Activated CD8-positive, alpha-beta memory T cell treated with anti-CD3 and anti-CD28 coated beads, Interleukin-2, amount 10 ng/mL, durations not matched to agents 7 days and 5 days (primary cell): ENCODE results near the gene MMP11. TPM values are rescaled to one million over a fixed set of nuclear protein-coding genes. Genes with fewer than 3 reads are reported as not detected.

Source experiments
- ATAC-seq: fragments of 150-1000 bp; cut with Tn5 transposase; one replicate; pipeline ENCODE4 v1.10.0; 2021; ENCODE audit warnings: moderate library complexity
- CTCF ChIA-PET: fragments of 350-600 bp; sonication (Branson Sonifier 250); formaldehyde crosslinking; loops from one replicate; lab custom pipeline; 2021; ENCODE audit warnings: antibody characterized with exemption; lab: Charles Lee
- DNase-seq: peaks from one replicate; pipeline ENCODE4 v3.0.0-alpha.2; 2020
- H3K27ac Mint-ChIP-seq: one replicate; pipeline ENCODE4 v1.8.0; 2021; ENCODE audit warnings: mild to moderate bottlenecking, mixed read lengths
- H3K27me3 Mint-ChIP-seq: one replicate; pipeline ENCODE4 v1.8.0; 2021; ENCODE audit warnings: mixed read lengths
- H3K36me3 Mint-ChIP-seq: one replicate; pipeline ENCODE4 v1.8.0; 2021; ENCODE audit warnings: mild to moderate bottlenecking, mixed read lengths
- H3K4me1 Mint-ChIP-seq: one replicate; pipeline ENCODE4 v1.8.0; 2021; ENCODE audit warnings: mixed read lengths
- H3K4me3 Mint-ChIP-seq: one replicate; pipeline ENCODE4 v1.8.0; 2021; ENCODE audit warnings: mild to moderate bottlenecking, moderate library complexity, mixed read lengths
- H3K9me3 Mint-ChIP-seq: one replicate; pipeline ENCODE4 v1.8.0; 2022; ENCODE audit warnings: low read depth, mixed read lengths
- total RNA-seq, 2 experiments: library from RNA; stranded (reverse); gene quantifications; one replicate each; pipeline ENCODE4 v1.2.3, GENCODE V29; 2021

The MMP11 gene
- total RNA-seq, 2 experiments from 2014 or later, result 0.91 to 1.0 TPM

GRCh38 chr22:23764899-23765881, 7.5 kb upstream of the MMP11 start:
- Mint-ChIP-seq H3K27ac (peak overlapping the region; percentile 61), H3K27me3 (no peaks in the 10 kb centered on the region), H3K4me1 (peaks cover 46% of the 10 kb centered on the region), H3K4me3 (no peak overlapping the region), H3K9me3 (no peaks in the 10 kb centered on the region), H3K36me3 (peaks cover 3% of the 10 kb centered on the region)
- ATAC-seq, result no peak
- CTCF ChIA-PET, result interaction anchor here (0.9 to 8.8 kb wide), 10 partner anchors 10 to 174 kb away, joined by 3 to 95 read pairs (median 5); partner anchors contain the start of gene ZNF70
- no peak for DNase-seq

GRCh38 chr22:23767303-23767672, 5.4 kb upstream of the MMP11 start:
- DNase-seq (no peak), ATAC-seq (peak; percentile 6)
- H3K4me1 Mint-ChIP-seq, result peaks cover 57% of the 10 kb centered on the region
- H3K9me3 Mint-ChIP-seq, result no peaks in the 10 kb centered on the region
- H3K36me3 Mint-ChIP-seq, result peaks cover 3% of the 10 kb centered on the region
- H3K27ac Mint-ChIP-seq, result peak overlapping the region; percentile 73
- CTCF ChIA-PET, result interaction anchor here (0.5 to 8.8 kb wide), 18 partner anchors 12 to 177 kb away, joined by 3 to 95 read pairs (median 5); partner anchors contain the start of genes SLC2A11 and ZNF70
- H3K4me3 Mint-ChIP-seq, result peak overlapping the region; percentile 75
- no peaks in the 10 kb centered on the region for H3K27me3 Mint-ChIP-seq

GRCh38 chr22:23767673-23768548, 4.7 kb upstream of the MMP11 start, which contains the start of gene CHCHD10:
CHCHD10 (minus strand) TSS chr22:23767972; CDS start chr22:23767874, 98 bp downstream.
- Mint-ChIP-seq H3K4me1 (peaks cover 53% of the 10 kb centered on the region), H3K27me3 (no peaks in the 10 kb centered on the region), H3K27ac (peak within 1 kb of the TSS; percentile 75), H3K9me3 (no peaks in the 10 kb centered on the region), H3K36me3 (peaks cover 3% of the 10 kb centered on the region), H3K4me3 (peak within 1 kb of the TSS; percentile 75)
- DNase-seq (peak; percentile 85), ATAC-seq (peak; percentile 71)
- CTCF ChIA-PET, result interaction anchor here (0.5 to 8.8 kb wide), 16 partner anchors 10 to 273 kb away, joined by 3 to 95 read pairs (median 4); partner anchors contain the start of genes SLC2A11 and ZNF70

GRCh38 chr22:23769321-23769965, 3.2 kb upstream of the MMP11 start:
- ATAC-seq (no peak), DNase-seq (no peak)
- H3K4me3 Mint-ChIP-seq, result peak overlapping the region; percentile 20
- peaks cover 43% of the 10 kb centered on the region for H3K4me1 Mint-ChIP-seq
- H3K27ac Mint-ChIP-seq, result no peak overlapping the region
- CTCF ChIA-PET, result interaction anchor here (0.9 to 8.8 kb wide), 6 partner anchors 51 to 93 kb away, joined by 3 to 95 read pairs (median 6); partner anchors contain the start of gene SLC2A11
- H3K27me3 Mint-ChIP-seq, result peaks cover 7% of the 10 kb centered on the region
- H3K36me3 Mint-ChIP-seq, result peaks cover 3% of the 10 kb centered on the region
- no peaks in the 10 kb centered on the region for H3K9me3 Mint-ChIP-seq

- ATAC-seq (no peak), DNase-seq (no peak)
- H3K27ac Mint-ChIP-seq, result no peak overlapping the region
- H3K36me3 Mint-ChIP-seq, result no peaks in the 10 kb centered on the region
- H3K4me1 Mint-ChIP-seq, result peaks cover 21% of the 10 kb centered on the region
- peaks cover 7% of the 10 kb centered on the region for H3K27me3 Mint-ChIP-seq
- CTCF ChIA-PET, result interaction anchor here (1.1 to 8.8 kb wide), 2 partner anchors 78 to 145 kb away, joined by 3 to 95 read pairs; no protein-coding TSS in a partner anchor
- no peaks in the 10 kb centered on the region for H3K9me3 Mint-ChIP-seq
- H3K4me3 Mint-ChIP-seq, result peak overlapping the region; percentile 57
Observed at GRCh38 chr22:23772315-23772648, 367 bp upstream of the MMP11 start.

- CTCF ChIA-PET, result interaction anchor here (1.0 to 8.8 kb wide), 2 partner anchors 14 to 76 kb away, joined by 3 to 95 read pairs; no protein-coding TSS in a partner anchor
- H3K27ac Mint-ChIP-seq, result no peak overlapping the region
- peaks cover 21% of the 10 kb centered on the region for H3K4me1 Mint-ChIP-seq
Observed at GRCh38 chr22:23773483-23774113, 949 bp downstream of the MMP11 start.

GRCh38 chr22:23774114-23774921, 1.7 kb downstream of the MMP11 start:
- H3K27ac Mint-ChIP-seq, result no peak overlapping the region
- no peaks in the 10 kb centered on the region for H3K36me3 Mint-ChIP-seq
- H3K9me3 Mint-ChIP-seq, result no peaks in the 10 kb centered on the region
- CTCF ChIA-PET, result interaction anchor here (1.0 to 8.8 kb wide), 7 partner anchors 10 to 83 kb away, joined by 3 to 95 read pairs (median 5); partner anchors contain the start of gene SLC2A11
- H3K4me1 Mint-ChIP-seq, result peaks cover 21% of the 10 kb centered on the region
- ATAC-seq (no peak), DNase-seq (no peak)
- H3K27me3 Mint-ChIP-seq, result peaks cover 7% of the 10 kb centered on the region
- no peak overlapping the region for H3K4me3 Mint-ChIP-seq

More at GRCh38 chr22:23773483-23774113, 949 bp downstream of the MMP11 start:
- H3K27me3 Mint-ChIP-seq, result peaks cover 7% of the 10 kb centered on the region
- H3K4me3 Mint-ChIP-seq, result peak overlapping the region; percentile 1
- no peaks in the 10 kb centered on the region for H3K36me3 Mint-ChIP-seq
- no peak for DNase-seq
- ATAC-seq, result no peak
- no peaks in the 10 kb centered on the region for H3K9me3 Mint-ChIP-seq

- Mint-ChIP-seq H3K4me3 (no peak overlapping the region), H3K9me3 (no peaks in the 10 kb centered on the region), H3K27ac (no peak overlapping the region), H3K36me3 (no peaks in the 10 kb centered on the region), H3K4me1 (peaks cover 18% of the 10 kb centered on the region), H3K27me3 (peaks cover 7% of the 10 kb centered on the region)
- CTCF ChIA-PET, result interaction anchor here (0.9 to 2.0 kb wide), 8 partner anchors 11 to 83 kb away, joined by 3 to 13 read pairs (median 4); partner anchors contain the start of gene SLC2A11
- ATAC-seq, result no peak
- no peak for DNase-seq
Observed at GRCh38 chr22:23774922-23775436, 2.3 kb downstream of the MMP11 start.

GRCh38 chr22:23775779-23776375, 3.2 kb downstream of the MMP11 start:
- no peaks in the 10 kb centered on the region for H3K36me3 Mint-ChIP-seq
- H3K27ac Mint-ChIP-seq, result no peak overlapping the region
- H3K27me3 Mint-ChIP-seq, result peaks cover 7% of the 10 kb centered on the region
- no peaks in the 10 kb centered on the region for H3K9me3 Mint-ChIP-seq
- CTCF ChIA-PET, result interaction anchor here (0.9 to 2.0 kb wide), 9 partner anchors 12 to 82 kb away, joined by 3 to 13 read pairs (median 4); partner anchors contain the start of gene SLC2A11
- peaks cover 16% of the 10 kb centered on the region for H3K4me1 Mint-ChIP-seq
- DNase-seq (no peak), ATAC-seq (no peak)
- no peak overlapping the region for H3K4me3 Mint-ChIP-seq

GRCh38 chr22:23777776-23778576, 5.3 kb downstream of the MMP11 start:
- no peaks in the 10 kb centered on the region for H3K9me3 Mint-ChIP-seq
- peaks cover 7% of the 10 kb centered on the region for H3K27me3 Mint-ChIP-seq
- CTCF ChIA-PET, result interaction anchor here (0.6 to 1.6 kb wide), 3 partner anchors 10 to 43 kb away, joined by 3 to 4 read pairs (median 4); partner anchors contain the start of gene CHCHD10
- ATAC-seq (no peak), DNase-seq (no peak)
- no peak overlapping the region for H3K4me3 Mint-ChIP-seq
- H3K4me1 Mint-ChIP-seq, result peaks cover 5% of the 10 kb centered on the region
- H3K27ac Mint-ChIP-seq, result no peak overlapping the region
- no peaks in the 10 kb centered on the region for H3K36me3 Mint-ChIP-seq
